Ishikawa (cell line): ENCODE measurements around the gene POSTN.

Source experiments
- CREB1 ChIP-seq: IDR thresholded peaks from 2 replicates; pipeline ENCODE4 v1.6.1; 2012; ENCODE audit warnings: low read depth
- EP300 ChIP-seq: IDR thresholded peaks from 2 replicates; pipeline ENCODE4 v1.6.1; 2012; ENCODE audit warnings: borderline replicate concordance
- FOXM1 ChIP-seq: IDR thresholded peaks from 2 replicates; pipeline ENCODE4 v1.6.1; 2012; ENCODE audit warnings: low read depth, borderline replicate concordance
- MAX ChIP-seq: IDR thresholded peaks from 2 replicates; pipeline ENCODE4 v1.6.1; 2012
- RAD21 ChIP-seq: IDR thresholded peaks from 2 replicates; pipeline ENCODE4 v1.6.1; 2012; ENCODE audit warnings: low read depth
- TAF1 ChIP-seq: IDR thresholded peaks from 2 replicates; pipeline ENCODE4 v1.6.1; 2012; ENCODE audit warnings: low read depth, mild to moderate bottlenecking
- USF1 ChIP-seq: IDR thresholded peaks from 2 replicates; pipeline ENCODE4 v1.6.1; 2012

GRCh38 chr13:37627428-37627827, 28.9 kb upstream of the POSTN start:
- TF ChIP-seq MAX (no peak), TAF1 (no peak), RAD21 (no peak), FOXM1 (no peak), CREB1 (no peak), EP300 (no peak), USF1 (no peak)
